22Rv1 (cell line): ENCODE measurements around the gene TRPC6.

Source experiments
- CTCF ChIP-seq: fragments of 450-650 bp; IDR thresholded peaks from 2 replicates; pipeline ENCODE4 v1.5.1; 2017; ENCODE audit warnings: mild to moderate bottlenecking
- ZFX ChIP-seq: fragments of 450-650 bp; IDR thresholded peaks from 2 replicates; pipeline ENCODE4 v1.6.1; 2017; ENCODE audit warnings: antibody characterized with exemption, borderline replicate concordance

DNA sequence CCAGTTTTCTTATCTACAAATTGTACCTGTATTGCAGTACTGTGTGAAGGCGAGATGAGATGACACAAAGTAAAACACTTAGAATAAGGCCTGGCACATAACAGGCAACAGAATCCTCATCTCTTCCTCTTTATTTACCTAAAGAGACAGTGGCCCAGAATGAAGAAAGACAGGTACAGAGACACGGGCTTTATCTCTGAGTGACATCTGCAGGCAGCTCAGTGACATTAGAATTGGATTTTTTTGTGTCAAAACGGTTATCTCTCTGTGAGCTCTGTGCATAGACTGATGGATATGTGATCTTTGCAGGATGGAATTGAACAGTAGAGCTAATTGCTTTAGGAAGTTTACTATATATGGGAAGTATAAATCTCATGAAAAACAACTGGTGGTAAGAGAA is 36.2 kb upstream of the TRPC6 start:
- TF ChIP-seq CTCF = no peak
- TF ChIP-seq ZFX = no peak
